Activated T-cell treated with anti-CD3 and anti-CD28 coated beads, Interleukin-2, amount 50 U/mL, for 72 hours (primary cell): ENCODE data around the gene KDF1. TPM values are rescaled to one million over a fixed set of nuclear protein-coding genes. Genes with fewer than 3 reads are reported as not detected.
"Not testable (repeated sequence)": the region's sequence is repeated elsewhere in the genome, so short reads cannot be mapped to it uniquely, and the experiment has no call there.

ENCODE experiments used
- ATAC-seq, 2 donors: fragments of 150-1000 bp; cut with Tn5 transposase; replicated peaks in 1 of 2; 2 replicates each; pipeline ENCODE4 v1.10.0; 2021; ENCODE audit warnings: moderate library complexity in 2 of 2, mild to moderate bottlenecking in 1 of 2
- DNase-seq, 2 donors: peaks; one replicate each; pipeline ENCODE4 v3.0.0; 2021 to 2022; ENCODE audit warnings: mixed read lengths in 1 of 2
- H3K27ac Mint-ChIP-seq: one replicate; pipeline ENCODE4 v1.8.0; 2022; ENCODE audit warnings: mild to moderate bottlenecking, moderate library complexity, mixed read lengths
- H3K27me3 Mint-ChIP-seq: one replicate; pipeline ENCODE4 v1.8.0; 2022; ENCODE audit warnings: low read depth, mixed read lengths
- H3K36me3 Mint-ChIP-seq, 2 donors: one replicate each; pipeline ENCODE4 v1.8.0; 2022; ENCODE audit warnings: mixed read lengths in 2 of 2, mild to moderate bottlenecking in 1 of 2; ENCODE audit not compliant: insufficient read depth in 2 of 2
- H3K4me1 Mint-ChIP-seq: one replicate; pipeline ENCODE4 v1.8.0; 2022; ENCODE audit warnings: low read depth, mixed read lengths
- H3K4me3 Mint-ChIP-seq, 2 donors: one replicate each; pipeline ENCODE4 v1.8.0; 2022; ENCODE audit warnings: mild to moderate bottlenecking in 2 of 2, mixed read lengths in 2 of 2, moderate library complexity in 2 of 2
- H3K9me3 Mint-ChIP-seq, 2 donors: one replicate each; pipeline ENCODE4 v1.8.0; 2022; ENCODE audit warnings: mixed read lengths in 2 of 2
- total RNA-seq, 2 donors: library from RNA; stranded (reverse); gene quantifications; one replicate each; pipeline ENCODE4 v1.2.3, GENCODE V29; 2022

Gene KDF1
- total RNA-seq, 2 donors from 2014 or later = 1.1 TPM

DNA sequence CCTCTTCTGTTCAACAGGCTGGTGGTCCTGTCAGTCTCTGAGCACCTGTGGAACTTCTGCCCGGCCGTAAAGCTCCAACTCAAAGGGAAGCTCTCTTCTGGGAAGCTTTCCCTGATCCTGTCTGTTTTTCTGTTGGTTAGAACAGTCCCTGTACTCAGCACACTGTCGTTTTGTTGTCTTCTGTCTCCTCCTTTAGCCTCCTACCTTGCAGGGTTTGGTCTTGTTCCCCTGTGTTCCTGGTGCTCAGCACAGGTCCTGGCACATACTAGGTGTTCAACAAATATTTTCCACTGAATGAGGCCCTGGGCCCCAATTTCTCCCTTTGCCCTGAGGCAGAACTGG, 328 bp upstream of the KDF1 start:
- no peak overlapping the region for H3K27ac Mint-ChIP-seq
- H3K4me3 Mint-ChIP-seq = peak overlapping the region; percentile 75 to 83
- DNase-seq (no peak), ATAC-seq (peak in 1 of 2 donors; percentile 12)
- H3K27me3 Mint-ChIP-seq = peaks cover 29% of the 10 kb centered on the region
- H3K36me3 Mint-ChIP-seq = peaks cover 0 to 2% of the 10 kb centered on the region in 2 donors
- H3K4me1 Mint-ChIP-seq = peaks cover 6% of the 10 kb centered on the region
- peaks cover 0 to 2% of the 10 kb centered on the region in 2 donors for H3K9me3 Mint-ChIP-seq

DNA sequence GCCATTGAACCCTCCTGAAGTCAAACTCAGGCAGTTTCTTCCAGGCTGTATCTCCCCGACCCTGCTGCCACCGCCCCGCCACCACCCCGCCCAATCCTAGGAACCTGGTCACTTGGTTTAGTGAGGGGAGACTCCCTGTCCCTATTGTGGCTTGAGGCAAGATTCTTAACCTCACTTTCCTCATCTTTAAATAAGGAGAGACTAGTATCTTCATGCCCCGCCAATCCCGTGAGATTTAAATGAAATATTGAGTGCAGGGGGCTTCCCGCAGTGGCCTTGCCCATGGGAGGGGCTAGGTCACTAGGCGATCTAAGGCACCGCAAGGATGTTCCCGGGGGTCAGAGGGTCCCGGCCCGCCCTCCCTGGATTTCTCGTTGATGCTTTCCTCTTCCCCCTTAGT, 998 bp downstream of the KDF1 start:
- no peak overlapping the region for H3K27ac Mint-ChIP-seq
- H3K27me3 Mint-ChIP-seq = peaks cover 29% of the 10 kb centered on the region
- H3K4me1 Mint-ChIP-seq = peaks cover 6% of the 10 kb centered on the region

DNA sequence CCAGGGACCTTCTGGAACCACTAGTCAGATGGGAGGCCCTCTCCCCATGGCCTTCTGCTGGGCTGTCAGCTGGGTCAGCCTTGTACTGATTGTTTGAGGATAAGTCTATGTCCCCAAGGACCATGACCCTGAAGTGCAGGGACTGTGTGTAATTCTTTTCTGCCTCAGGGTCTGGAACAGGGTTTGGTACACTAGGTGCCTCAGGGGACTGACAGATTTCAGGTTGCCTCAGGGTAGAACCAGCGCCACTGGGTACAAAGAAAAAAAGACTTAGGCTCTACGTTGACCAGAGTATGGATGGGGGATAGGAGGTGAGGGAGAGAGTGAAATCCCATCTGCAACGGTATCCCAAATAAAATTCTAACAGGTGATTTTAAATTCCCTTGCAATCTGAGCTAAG, 3.0 kb downstream of the KDF1 start:
- ATAC-seq (no peak), DNase-seq (no peak)
- peaks cover 27% of the 10 kb centered on the region for H3K27me3 Mint-ChIP-seq
- H3K4me1 Mint-ChIP-seq = peaks cover 6% of the 10 kb centered on the region
- peaks cover 0 to 2% of the 10 kb centered on the region in 2 donors for H3K36me3 Mint-ChIP-seq
- H3K4me3 Mint-ChIP-seq = no peak overlapping the region
- H3K9me3 Mint-ChIP-seq = peaks cover 0 to 2% of the 10 kb centered on the region in 2 donors
- no peak overlapping the region for H3K27ac Mint-ChIP-seq

More for the DNA sequence above, 998 bp downstream of the KDF1 start:
- DNase-seq = no peak
- peaks cover 0 to 2% of the 10 kb centered on the region in 2 donors for H3K36me3 Mint-ChIP-seq
- H3K9me3 Mint-ChIP-seq = peaks cover 0 to 2% of the 10 kb centered on the region in 2 donors
- no peak for ATAC-seq
- H3K4me3 Mint-ChIP-seq = peak overlapping the region; percentile 69 to 70

DNA sequence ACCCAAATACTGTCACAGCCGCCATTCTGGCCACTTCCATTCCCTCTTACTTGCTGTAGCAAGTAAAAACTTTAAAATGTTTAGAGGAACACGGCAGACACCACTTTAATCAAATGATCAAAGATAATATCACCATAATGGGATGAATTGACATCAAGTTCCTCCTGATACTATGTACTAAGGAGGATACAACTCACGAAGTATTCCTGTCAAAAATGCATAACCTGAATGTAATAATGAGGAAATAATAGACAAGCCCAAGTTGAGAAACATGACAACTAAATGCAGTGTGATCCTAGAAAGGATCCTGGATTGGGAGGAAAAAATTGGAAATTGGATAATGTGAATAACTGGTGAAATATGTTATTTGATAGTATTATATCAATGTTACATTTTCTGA, 3.9 kb downstream of the KDF1 start:
- DNase-seq = no peak
- no peak overlapping the region for H3K4me3 Mint-ChIP-seq
- H3K27me3 Mint-ChIP-seq = peaks cover 17% of the 10 kb centered on the region
- no peak for ATAC-seq
- H3K27ac Mint-ChIP-seq = no peak overlapping the region
- peaks cover 0 to 2% of the 10 kb centered on the region in 2 donors for H3K9me3 Mint-ChIP-seq
- peaks cover 0 to 2% of the 10 kb centered on the region in 2 donors for H3K36me3 Mint-ChIP-seq
- peaks cover 6% of the 10 kb centered on the region for H3K4me1 Mint-ChIP-seq

DNA sequence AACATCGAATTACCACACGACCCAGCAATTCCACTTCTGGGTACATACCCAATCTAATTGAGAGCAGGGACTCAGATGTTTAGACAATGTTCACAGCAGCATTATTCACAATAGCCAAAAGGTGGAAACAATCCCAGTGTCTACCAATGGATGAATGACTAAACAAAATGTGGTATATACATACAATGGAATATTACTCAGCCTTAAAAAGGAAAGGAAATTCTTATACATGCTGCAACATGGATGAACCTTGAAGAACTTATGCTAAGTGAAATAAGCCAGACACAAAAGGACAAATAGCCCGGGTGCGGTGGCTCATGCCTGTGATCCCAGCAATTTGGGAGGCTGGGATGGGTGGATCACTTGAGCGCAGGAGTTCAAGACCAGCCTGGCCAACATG, 6.9 kb downstream of the KDF1 start:
- Mint-ChIP-seq H3K36me3 (no peaks in the 10 kb centered on the region), H3K9me3 (peaks cover 0 to 2% of the 10 kb centered on the region in 2 donors), H3K4me3 (no peak overlapping the region), H3K27ac (no peak overlapping the region), H3K4me1 (no peaks in the 10 kb centered on the region), H3K27me3 (peaks cover 1% of the 10 kb centered on the region)
- ATAC-seq = no peak
- no peak for DNase-seq

DNA sequence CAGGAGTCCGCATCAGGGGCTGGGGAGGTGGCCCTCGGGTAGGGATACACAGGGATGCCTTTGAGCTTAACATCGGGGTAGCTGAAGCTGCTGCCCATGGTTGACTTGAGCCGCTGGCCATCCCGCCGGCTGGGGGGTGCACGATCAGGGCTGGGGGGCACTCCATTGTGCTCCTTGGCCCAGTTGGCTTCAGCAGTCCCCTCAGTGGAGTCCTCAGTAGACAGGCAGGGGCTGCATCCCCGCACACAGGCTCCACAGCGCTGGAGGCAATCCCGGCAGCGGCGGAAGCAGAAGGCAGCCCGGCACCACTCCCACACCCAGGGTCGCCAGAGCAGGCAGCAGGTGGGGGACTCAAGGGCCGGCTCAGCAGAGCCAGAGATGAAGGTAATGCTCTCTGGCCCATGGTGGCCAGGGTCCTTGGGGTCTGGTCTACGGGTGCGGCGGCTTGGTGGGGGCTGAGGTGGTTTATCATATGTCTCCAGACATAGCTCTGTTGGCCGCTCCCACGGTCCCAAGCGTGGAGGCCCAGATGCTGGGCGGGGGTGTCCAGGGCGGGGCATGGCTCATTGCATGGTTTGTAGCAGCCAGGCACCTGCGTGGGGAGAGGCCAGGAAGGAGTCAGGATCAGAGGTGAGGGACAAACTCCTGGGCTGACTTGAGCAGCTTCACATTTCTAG, 8.3 kb downstream of the KDF1 start:
- H3K36me3 Mint-ChIP-seq = no peaks in the 10 kb centered on the region
- no peaks in the 10 kb centered on the region for H3K27me3 Mint-ChIP-seq
- DNase-seq (no peak), ATAC-seq (peak in 1 of 2 donors; percentile 21)
- H3K27ac Mint-ChIP-seq = no peak overlapping the region
- H3K4me1 Mint-ChIP-seq = no peaks in the 10 kb centered on the region
- no peak overlapping the region for H3K4me3 Mint-ChIP-seq
- H3K9me3 Mint-ChIP-seq = peaks cover 0 to 2% of the 10 kb centered on the region in 2 donors

DNA sequence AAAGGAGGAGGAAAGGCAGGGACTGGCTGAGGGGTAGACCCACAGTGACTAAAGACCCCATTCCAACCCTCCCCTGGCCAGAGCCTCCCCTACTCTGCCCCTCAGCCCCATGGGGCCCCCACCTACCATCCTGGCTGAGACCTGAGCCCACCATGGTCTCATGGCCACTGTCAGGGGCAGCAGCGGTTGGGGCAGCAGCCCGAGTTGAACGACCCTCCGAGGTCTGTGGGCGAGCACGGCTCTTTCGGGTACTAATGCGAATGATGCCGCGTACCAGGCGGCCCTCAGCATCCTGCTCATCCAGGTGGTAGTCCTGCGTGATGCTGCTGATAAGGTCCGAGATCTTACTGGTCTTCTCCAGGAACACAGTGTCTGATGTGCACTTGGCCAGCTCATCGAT, 9.1 kb downstream of the KDF1 start:
- no peak overlapping the region for H3K27ac Mint-ChIP-seq
- no peaks in the 10 kb centered on the region for H3K4me1 Mint-ChIP-seq
- ATAC-seq (peak in 1 of 2 donors; percentile 5), DNase-seq (no peak)
- H3K9me3 Mint-ChIP-seq = peaks cover 0 to 2% of the 10 kb centered on the region in 2 donors
- H3K36me3 Mint-ChIP-seq = peaks cover 0 to 3% of the 10 kb centered on the region in 2 donors
- no peak overlapping the region for H3K4me3 Mint-ChIP-seq
- no peaks in the 10 kb centered on the region for H3K27me3 Mint-ChIP-seq

DNA sequence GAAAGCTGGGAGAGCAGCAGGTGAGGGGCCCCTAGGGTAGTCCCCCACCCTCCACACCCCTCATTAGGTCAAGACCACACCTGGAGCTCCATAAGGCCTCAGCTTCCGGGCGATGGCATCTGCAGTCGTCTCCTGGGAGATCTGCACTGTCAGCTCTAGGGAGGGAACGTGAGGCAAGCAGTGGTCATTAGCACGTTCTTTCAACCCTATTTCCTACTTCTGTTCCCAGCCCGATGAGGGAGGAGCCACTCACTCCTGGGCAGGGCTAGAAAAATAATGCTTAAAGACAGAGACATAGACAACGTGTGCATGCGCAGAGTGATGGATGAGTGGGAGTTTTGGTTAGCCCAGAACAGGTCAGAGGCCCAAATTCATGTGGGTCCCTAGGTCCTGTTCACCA, 9.7 kb downstream of the KDF1 start:
- no peak for ATAC-seq
- no peaks in the 10 kb centered on the region for H3K9me3 Mint-ChIP-seq
- H3K27me3 Mint-ChIP-seq = no peaks in the 10 kb centered on the region
- H3K4me1 Mint-ChIP-seq = no peaks in the 10 kb centered on the region
- no peak overlapping the region for H3K27ac Mint-ChIP-seq
- peaks cover 0 to 4% of the 10 kb centered on the region in 2 donors for H3K36me3 Mint-ChIP-seq
- DNase-seq = no peak
- H3K4me3 Mint-ChIP-seq = no peak overlapping the region

DNA sequence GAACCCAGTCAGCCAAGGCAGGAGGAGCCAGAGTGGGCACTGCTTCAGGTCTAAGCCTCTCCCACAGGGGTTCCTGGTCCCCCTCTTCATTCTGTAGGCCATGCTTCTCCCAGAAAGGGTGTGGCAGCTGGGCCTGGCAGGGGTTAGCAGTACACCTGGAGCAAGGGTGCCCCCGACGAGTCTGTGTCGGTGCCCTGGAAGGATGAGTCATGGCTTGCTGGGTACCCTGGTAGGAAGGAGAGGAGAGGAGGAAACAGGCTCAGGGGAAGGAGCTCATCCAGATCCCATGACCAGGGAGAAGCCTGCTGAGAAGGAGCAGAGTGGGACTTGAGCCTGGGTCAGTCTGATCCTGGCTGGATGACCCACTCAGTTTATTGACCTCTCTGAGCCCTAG, 10.3 kb downstream of the KDF1 start:
- no peaks in the 10 kb centered on the region for H3K4me1 Mint-ChIP-seq
- H3K27ac Mint-ChIP-seq = no peak overlapping the region
- H3K27me3 Mint-ChIP-seq = no peaks in the 10 kb centered on the region
- peaks cover 6 to 11% of the 10 kb centered on the region in 2 donors for H3K36me3 Mint-ChIP-seq
- peak in 1 of 2 donors; percentile 14 for ATAC-seq
- H3K9me3 Mint-ChIP-seq = no peaks in the 10 kb centered on the region
- H3K4me3 Mint-ChIP-seq = no peak overlapping the region
- DNase-seq = no peak

DNA sequence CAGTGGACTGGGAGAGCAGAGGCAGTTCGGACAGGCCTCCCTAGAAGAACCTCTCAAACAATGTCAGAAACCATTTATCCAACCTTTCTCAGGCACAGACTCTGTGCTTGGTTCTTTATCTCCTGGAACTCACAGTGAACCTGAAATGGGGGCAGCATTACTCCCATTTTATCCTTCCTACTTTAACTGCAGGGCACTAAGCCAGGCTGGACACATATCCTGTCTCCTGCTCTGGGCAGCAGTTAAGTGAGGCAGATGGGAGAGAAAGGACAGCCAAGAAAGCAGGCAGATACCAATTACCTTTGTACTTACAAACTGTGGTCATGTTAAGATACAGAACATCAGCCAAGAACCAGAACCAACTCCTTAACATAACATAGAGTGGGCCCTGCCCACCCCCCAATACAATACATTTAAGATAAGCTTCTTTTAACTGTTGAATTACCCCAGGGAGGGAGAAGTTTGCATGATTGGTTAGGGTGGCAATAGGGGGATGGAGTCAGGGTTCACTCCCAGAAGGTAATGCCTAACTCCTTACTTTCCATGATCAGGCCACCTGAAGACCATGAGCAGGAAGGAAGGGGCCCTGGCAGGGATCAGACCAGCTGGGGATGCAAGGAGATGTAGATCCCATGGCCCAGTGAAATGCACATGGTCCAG, 10.9 kb downstream of the KDF1 start:
- DNase-seq (no peak), ATAC-seq (no peak)
- peaks cover 6 to 12% of the 10 kb centered on the region in 2 donors for H3K36me3 Mint-ChIP-seq
- no peaks in the 10 kb centered on the region for H3K27me3 Mint-ChIP-seq
- no peaks in the 10 kb centered on the region for H3K9me3 Mint-ChIP-seq
- no peak overlapping the region for H3K4me3 Mint-ChIP-seq
- no peak overlapping the region for H3K27ac Mint-ChIP-seq
- no peaks in the 10 kb centered on the region for H3K4me1 Mint-ChIP-seq

DNA sequence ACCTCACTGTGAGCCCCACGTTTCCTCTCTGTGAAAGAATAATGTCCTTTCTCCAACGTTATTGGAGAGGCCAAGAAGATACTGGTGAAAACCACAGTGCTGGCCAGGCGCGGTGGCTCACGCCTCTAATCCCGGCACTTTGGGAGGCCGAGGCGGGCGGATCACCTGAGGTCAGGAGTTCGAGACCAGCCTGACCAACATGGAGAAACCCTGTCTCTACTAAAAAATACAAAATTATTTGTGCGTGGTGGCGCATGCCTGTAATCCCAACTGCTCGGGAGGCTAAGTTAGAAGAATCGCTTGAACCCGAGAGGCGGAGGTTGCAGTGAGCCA, 11.6 kb downstream of the KDF1 start:
- H3K4me1 Mint-ChIP-seq, H3K27ac Mint-ChIP-seq, H3K4me3 Mint-ChIP-seq, H3K27me3 Mint-ChIP-seq, ATAC-seq, DNase-seq, H3K9me3 Mint-ChIP-seq: not testable (repeated sequence)
- H3K36me3 Mint-ChIP-seq = peaks cover 6 to 13% of the 10 kb centered on the region in 2 donors

DNA sequence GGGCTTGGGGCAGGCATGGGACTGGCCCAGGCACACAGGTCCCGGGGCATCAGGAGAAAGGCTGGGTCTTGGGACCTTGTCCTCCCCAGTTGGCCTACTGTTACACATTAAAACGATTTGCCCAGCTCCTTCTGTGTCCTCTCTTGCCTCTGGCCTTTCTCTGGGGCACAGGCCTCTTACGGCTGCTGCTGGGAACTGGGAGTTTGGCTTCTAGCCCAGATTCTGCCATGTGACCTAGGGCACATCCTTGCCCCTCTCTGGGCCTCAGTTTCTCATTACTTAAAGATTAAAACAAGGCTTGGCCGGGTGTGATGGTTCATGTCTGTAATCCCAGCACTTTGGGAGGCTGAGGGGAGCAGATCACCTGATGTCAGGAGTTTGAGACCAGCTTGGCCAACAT, 14.0 kb downstream of the KDF1 start:
- DNase-seq (no peak), ATAC-seq (no peak)
- H3K9me3 Mint-ChIP-seq = no peaks in the 10 kb centered on the region
- H3K4me3 Mint-ChIP-seq = no peak overlapping the region
- no peaks in the 10 kb centered on the region for H3K4me1 Mint-ChIP-seq
- no peak overlapping the region for H3K27ac Mint-ChIP-seq
- H3K27me3 Mint-ChIP-seq = no peaks in the 10 kb centered on the region
- peaks cover 8 to 23% of the 10 kb centered on the region in 2 donors for H3K36me3 Mint-ChIP-seq

DNA sequence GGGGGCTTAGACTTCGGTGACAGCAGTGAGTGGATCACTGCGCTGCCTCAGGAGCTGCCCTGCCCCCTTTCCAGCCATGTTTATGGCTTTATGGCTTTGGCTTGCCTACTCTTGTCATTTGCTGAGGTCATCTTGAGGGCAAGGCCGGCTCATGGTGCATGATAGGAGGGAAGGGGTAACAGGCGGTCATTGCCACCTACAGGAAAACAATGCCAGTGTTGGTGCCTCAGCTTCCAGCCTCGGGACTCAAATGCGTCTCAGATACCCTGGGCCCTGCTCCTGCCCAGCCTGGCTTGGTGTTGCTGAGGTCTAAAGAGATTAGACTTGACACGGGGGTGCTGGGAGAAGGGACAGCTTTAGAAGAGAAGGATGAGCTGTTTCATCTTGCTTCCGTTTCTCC, 14.5 kb downstream of the KDF1 start:
- peaks cover 8 to 23% of the 10 kb centered on the region in 2 donors for H3K36me3 Mint-ChIP-seq
- H3K4me3 Mint-ChIP-seq = no peak overlapping the region
- no peak for ATAC-seq
- DNase-seq = no peak
- no peak overlapping the region for H3K27ac Mint-ChIP-seq
- H3K4me1 Mint-ChIP-seq = no peaks in the 10 kb centered on the region
- no peaks in the 10 kb centered on the region for H3K9me3 Mint-ChIP-seq
- no peaks in the 10 kb centered on the region for H3K27me3 Mint-ChIP-seq

DNA sequence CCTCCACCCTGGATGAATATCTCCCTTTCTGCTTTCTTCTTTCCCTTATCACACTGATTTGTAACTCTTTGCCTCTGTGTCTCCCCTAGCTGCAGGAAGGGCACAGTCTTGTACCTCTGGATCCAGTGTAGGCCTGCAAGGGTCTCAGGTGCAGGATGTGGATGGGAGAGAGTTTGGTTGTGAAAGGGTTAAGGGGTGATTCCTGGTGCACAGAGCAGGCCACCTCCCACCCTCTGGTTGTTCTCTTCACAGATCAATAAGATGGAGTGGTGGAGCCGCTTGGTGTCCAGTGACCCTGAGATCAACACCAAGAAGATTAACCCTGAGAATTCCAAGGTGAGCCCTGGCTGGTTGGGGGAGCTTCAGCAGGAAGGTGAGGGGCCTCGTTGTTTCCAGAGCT, 15.1 kb downstream of the KDF1 start:
- Mint-ChIP-seq H3K27ac (no peak overlapping the region), H3K27me3 (no peaks in the 10 kb centered on the region), H3K9me3 (no peaks in the 10 kb centered on the region), H3K4me3 (no peak overlapping the region), H3K36me3 (peaks cover 8 to 23% of the 10 kb centered on the region in 2 donors), H3K4me1 (no peaks in the 10 kb centered on the region)
- ATAC-seq (no peak), DNase-seq (no peak)
